Activated T-helper 2 cell treated with anti-CD3 and anti-CD28 coated beads, Interferon-gamma antibody, Interleukin-2, Interleukin-4, amounts not matched to agents 10 μg/mL and 5 μg/mL and 100 μg/mL, durations not matched to agents 14 hours and 24 hours and 36 hours (primary cell): ENCODE data around the gene CFAP299. TPM values are rescaled to one million over a fixed set of nuclear protein-coding genes. Genes with fewer than 3 reads are reported as not detected.
"Not testable (repeated sequence)": the region's sequence is repeated elsewhere in the genome, so short reads cannot be mapped to it uniquely, and the experiment has no call there.

Experiments used
- DNase-seq: peaks from one replicate; pipeline ENCODE4 v3.0.0; 2021; ENCODE audit warnings: low spot score
- H3K27ac Mint-ChIP-seq: one replicate; pipeline ENCODE4 v1.8.0; 2021; ENCODE audit warnings: mixed read lengths
- H3K27me3 Mint-ChIP-seq: one replicate; pipeline ENCODE4 v1.8.0; 2021; ENCODE audit warnings: low read depth, mixed read lengths
- H3K36me3 Mint-ChIP-seq: one replicate; pipeline ENCODE4 v1.8.0; 2021; ENCODE audit warnings: low read depth, mixed read lengths
- H3K4me1 Mint-ChIP-seq: one replicate; pipeline ENCODE4 v1.8.0; 2021; ENCODE audit warnings: low read depth, mixed read lengths
- H3K4me3 Mint-ChIP-seq: one replicate; pipeline ENCODE4 v1.8.0; 2021; ENCODE audit warnings: low read depth, mild to moderate bottlenecking, moderate library complexity, mixed read lengths
- H3K9me3 Mint-ChIP-seq: one replicate; pipeline ENCODE4 v1.8.0; 2021; ENCODE audit warnings: mixed read lengths
- intact Hi-C: fragments of 100-400 bp; cut with micrococcal nuclease; formaldehyde crosslinking; loops from one replicate; pipeline ENCODE4 v1.15.1; 2023
- total RNA-seq: library from RNA; stranded (reverse); gene quantifications from 2 replicates; pipeline ENCODE4 v1.2.3, GENCODE V29; 2022

The CFAP299 gene
- total RNA-seq, 1 donor from 2014 or later, result not detected

- intact Hi-C loops, result no loop called here
- Mint-ChIP-seq H3K4me1 (no peaks in the 10 kb centered on the region), H3K4me3 (no peak overlapping the region), H3K36me3 (no peaks in the 10 kb centered on the region), H3K9me3 (peaks cover 13% of the 10 kb centered on the region), H3K27ac (no peak overlapping the region), H3K27me3 (no peaks in the 10 kb centered on the region)
- no peak for DNase-seq
Observed at GRCh38 chr4:80619070-80619674, 283.6 kb downstream of the CFAP299 start.

- no peaks in the 10 kb centered on the region for H3K27me3 Mint-ChIP-seq
- no peaks in the 10 kb centered on the region for H3K9me3 Mint-ChIP-seq
- no peaks in the 10 kb centered on the region for H3K4me1 Mint-ChIP-seq
- no peaks in the 10 kb centered on the region for H3K36me3 Mint-ChIP-seq
- intact Hi-C loops, result no loop called here
- DNase-seq, result no peak
- no peak overlapping the region for H3K4me3 Mint-ChIP-seq
- H3K27ac Mint-ChIP-seq, result no peak overlapping the region
Observed at GRCh38 chr4:80631861-80632260, 296.3 kb downstream of the CFAP299 start.

DNA sequence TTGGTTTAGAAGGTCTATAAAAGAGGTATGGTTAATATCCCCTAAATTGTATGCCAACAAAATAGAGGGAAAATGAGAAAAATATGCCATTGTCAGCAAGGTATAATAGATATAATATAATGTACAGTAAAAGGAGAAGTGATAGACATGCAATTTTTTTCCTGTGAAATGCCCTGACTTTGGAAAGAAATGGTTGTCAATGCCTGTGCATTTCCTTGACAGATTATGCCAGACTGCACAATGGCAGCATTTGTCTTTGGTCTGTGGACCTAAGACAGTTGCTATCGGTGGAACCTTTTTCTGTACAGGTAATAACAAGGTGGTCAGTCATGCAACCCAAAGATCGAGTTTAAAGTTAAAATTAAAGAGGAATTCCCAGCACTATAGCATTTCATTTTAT, 301.7 kb downstream of the CFAP299 start:
- Mint-ChIP-seq H3K36me3 (no peaks in the 10 kb centered on the region), H3K27me3 (no peaks in the 10 kb centered on the region), H3K9me3 (no peaks in the 10 kb centered on the region), H3K27ac (no peak overlapping the region), H3K4me3 (no peak overlapping the region), H3K4me1 (no peaks in the 10 kb centered on the region)
- intact Hi-C loops, result no loop called here
- DNase-seq, result no peak

- Mint-ChIP-seq H3K9me3 (no peaks in the 10 kb centered on the region), H3K27ac (no peak overlapping the region), H3K27me3 (no peaks in the 10 kb centered on the region), H3K4me3 (no peak overlapping the region), H3K4me1 (no peaks in the 10 kb centered on the region), H3K36me3 (no peaks in the 10 kb centered on the region)
- intact Hi-C loops, result no loop called here
- DNase-seq, result no peak
Observed at GRCh38 chr4:80646061-80646460, 310.5 kb downstream of the CFAP299 start.

- Mint-ChIP-seq H3K36me3 (no peaks in the 10 kb centered on the region), H3K4me3 (no peak overlapping the region), H3K9me3 (no peaks in the 10 kb centered on the region), H3K27me3 (no peaks in the 10 kb centered on the region), H3K27ac (no peak overlapping the region), H3K4me1 (no peaks in the 10 kb centered on the region)
- intact Hi-C loops, result no loop called here
- no peak for DNase-seq
Observed at GRCh38 chr4:80655662-80656061, 320.1 kb downstream of the CFAP299 start.

GRCh38 chr4:80670118-80670517, 334.6 kb downstream of the CFAP299 start:
- H3K4me3 Mint-ChIP-seq, H3K36me3 Mint-ChIP-seq, H3K4me1 Mint-ChIP-seq, H3K27ac Mint-ChIP-seq, H3K9me3 Mint-ChIP-seq, H3K27me3 Mint-ChIP-seq, DNase-seq, intact Hi-C loops: not testable (repeated sequence)

- intact Hi-C loops, result no loop called here
- Mint-ChIP-seq H3K4me1 (no peaks in the 10 kb centered on the region), H3K9me3 (no peaks in the 10 kb centered on the region), H3K27ac (no peak overlapping the region), H3K27me3 (no peaks in the 10 kb centered on the region), H3K36me3 (no peaks in the 10 kb centered on the region), H3K4me3 (no peak overlapping the region)
- no peak for DNase-seq
Observed at GRCh38 chr4:80678413-80678812, 342.9 kb downstream of the CFAP299 start.

- intact Hi-C loops, result no loop called here
Observed at GRCh38 chr4:80680934-80681333, 345.4 kb downstream of the CFAP299 start.

DNA sequence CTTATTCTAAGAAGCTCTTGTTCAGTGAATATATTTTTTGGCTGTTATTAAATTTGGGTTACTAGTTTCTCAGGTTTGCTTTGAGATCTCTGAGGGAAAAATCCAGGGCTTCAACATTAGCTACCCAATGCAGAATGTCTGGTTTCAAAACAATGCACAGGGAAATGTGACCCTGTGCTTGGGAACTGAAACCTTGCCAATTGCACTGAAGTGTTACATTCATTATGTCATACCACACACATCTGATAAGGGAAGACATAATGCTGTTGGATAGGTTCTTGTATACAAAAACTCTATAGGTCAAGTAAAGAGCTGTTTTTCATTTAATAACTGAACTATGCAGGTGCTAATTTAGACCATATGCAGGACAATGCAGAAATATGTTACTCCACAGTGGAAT, 349.7 kb downstream of the CFAP299 start:
- intact Hi-C loops, result no loop called here
- Mint-ChIP-seq H3K27me3 (no peaks in the 10 kb centered on the region), H3K36me3 (no peaks in the 10 kb centered on the region), H3K9me3 (no peaks in the 10 kb centered on the region), H3K4me3 (no peak overlapping the region), H3K4me1 (no peaks in the 10 kb centered on the region), H3K27ac (no peak overlapping the region)
- DNase-seq, result no peak

More at GRCh38 chr4:80680934-80681333, 345.4 kb downstream of the CFAP299 start:
- no peak for DNase-seq
- no peaks in the 10 kb centered on the region for H3K9me3 Mint-ChIP-seq
- no peak overlapping the region for H3K4me3 Mint-ChIP-seq
- H3K27ac Mint-ChIP-seq, result no peak overlapping the region
- H3K4me1 Mint-ChIP-seq, result no peaks in the 10 kb centered on the region
- H3K27me3 Mint-ChIP-seq, result no peaks in the 10 kb centered on the region
- no peaks in the 10 kb centered on the region for H3K36me3 Mint-ChIP-seq

GRCh38 chr4:80687736-80688135, 352.2 kb downstream of the CFAP299 start:
- H3K4me1 Mint-ChIP-seq, intact Hi-C loops, H3K27me3 Mint-ChIP-seq, DNase-seq, H3K4me3 Mint-ChIP-seq, H3K9me3 Mint-ChIP-seq, H3K36me3 Mint-ChIP-seq, H3K27ac Mint-ChIP-seq: not testable (repeated sequence)

DNA sequence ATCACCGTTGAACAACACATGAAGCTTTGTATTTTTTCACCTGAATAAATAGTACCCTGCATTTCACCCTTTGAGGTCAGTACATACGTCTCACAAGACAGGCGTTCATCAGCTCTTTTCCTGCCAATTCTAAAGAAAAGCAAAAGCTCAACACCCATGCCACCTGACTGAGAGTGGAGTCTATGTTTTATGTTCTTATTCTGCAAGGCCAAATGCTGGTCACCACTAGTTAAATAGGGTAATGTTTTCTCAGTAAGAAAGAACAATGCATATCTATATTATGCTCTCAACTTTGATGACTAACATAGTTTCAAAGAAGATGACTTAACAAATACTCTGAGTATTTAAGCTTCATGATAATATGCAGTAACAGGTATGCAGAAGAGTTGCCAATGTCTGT, 358.6 kb downstream of the CFAP299 start:
- Mint-ChIP-seq H3K27ac (no peak overlapping the region), H3K9me3 (no peaks in the 10 kb centered on the region), H3K27me3 (no peaks in the 10 kb centered on the region)

DNA sequence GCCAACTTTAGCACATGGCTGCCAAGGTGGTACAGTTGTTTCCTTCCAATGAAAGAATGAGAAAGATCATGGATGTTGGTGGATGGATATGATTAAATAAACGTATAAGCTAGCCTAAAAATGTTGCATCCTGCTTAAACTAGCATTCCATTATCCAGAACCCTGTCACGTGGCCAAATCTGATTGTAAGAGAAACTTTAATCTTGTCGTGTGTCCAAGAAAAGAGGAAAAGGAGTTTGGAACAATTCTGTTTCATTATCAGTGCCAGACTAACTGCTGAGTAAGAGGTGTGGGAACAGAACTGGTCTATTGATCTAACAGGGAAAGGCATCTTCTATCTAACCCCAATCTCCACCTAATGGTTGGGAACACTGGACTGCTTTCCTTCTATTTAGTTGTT, 369.8 kb downstream of the CFAP299 start:
- intact Hi-C loops, result no loop called here
- H3K9me3 Mint-ChIP-seq, result no peaks in the 10 kb centered on the region
- no peaks in the 10 kb centered on the region for H3K4me1 Mint-ChIP-seq
- H3K27ac Mint-ChIP-seq, result no peak overlapping the region
- H3K27me3 Mint-ChIP-seq, result no peaks in the 10 kb centered on the region
- DNase-seq, result no peak
- no peak overlapping the region for H3K4me3 Mint-ChIP-seq
- no peaks in the 10 kb centered on the region for H3K36me3 Mint-ChIP-seq

More for the DNA sequence above, 358.6 kb downstream of the CFAP299 start:
- no peaks in the 10 kb centered on the region for H3K4me1 Mint-ChIP-seq
- no peak for DNase-seq
- H3K36me3 Mint-ChIP-seq, result no peaks in the 10 kb centered on the region
- intact Hi-C loops, result no loop called here
- no peak overlapping the region for H3K4me3 Mint-ChIP-seq

- no peaks in the 10 kb centered on the region for H3K36me3 Mint-ChIP-seq
- no peak overlapping the region for H3K27ac Mint-ChIP-seq
- no peaks in the 10 kb centered on the region for H3K27me3 Mint-ChIP-seq
- no peak for DNase-seq
- H3K4me1 Mint-ChIP-seq, result no peaks in the 10 kb centered on the region
- intact Hi-C loops, result no loop called here
- H3K9me3 Mint-ChIP-seq, result no peaks in the 10 kb centered on the region
- no peak overlapping the region for H3K4me3 Mint-ChIP-seq
Observed at GRCh38 chr4:80709082-80709869, 373.7 kb downstream of the CFAP299 start.
